ENCODE data around the gene RNF26. TPM values are rescaled to one million over a fixed set of nuclear protein-coding genes. Genes with fewer than 3 reads are reported as not detected.

Gene RNF26
- total RNA-seq, 1 donor from 2014 or later: 17.8 TPM

DNA sequence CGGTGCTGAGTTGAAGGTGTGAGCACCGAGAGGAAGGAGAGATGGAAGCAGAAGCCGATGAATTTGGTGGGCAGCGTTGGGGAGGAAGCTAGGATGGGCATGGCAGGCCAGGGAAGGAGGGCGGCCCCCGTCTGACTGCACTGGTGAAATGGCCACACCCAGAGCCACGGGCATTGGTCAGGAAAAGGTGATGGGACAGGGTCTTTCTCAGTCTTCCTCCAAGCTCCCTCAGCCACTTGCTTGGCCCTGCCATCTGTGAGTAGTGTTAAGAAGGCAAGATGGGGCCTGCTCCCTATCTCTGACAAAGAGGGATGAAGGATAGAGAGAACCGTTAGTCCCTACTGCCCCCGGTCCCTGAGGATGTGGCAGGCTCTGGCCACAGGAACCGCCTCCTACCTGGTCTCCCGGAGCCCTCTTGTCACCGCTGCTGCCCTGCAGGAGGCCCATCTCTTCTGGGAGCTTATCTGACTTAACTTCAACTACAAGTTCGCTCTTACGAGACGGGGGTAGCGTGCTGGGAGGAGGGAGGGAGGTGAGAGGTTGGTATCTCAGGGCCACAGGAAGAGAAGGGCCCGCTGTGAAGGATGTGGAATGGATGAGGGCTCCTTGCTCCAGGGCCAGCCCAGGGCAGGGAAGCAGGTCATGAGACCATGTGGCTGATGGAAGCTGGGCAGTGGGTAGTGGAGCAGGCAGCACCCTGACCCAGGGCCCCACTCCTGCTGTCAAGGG, 24.2 kb upstream of the RNF26 start:
- TF ChIP-seq CTCF (IDR thresholded peaks at IDR 0.05; ENCODE audit: insufficient read depth, low read length, poor library complexity, severe bottlenecking): no peak
- no peaks in the 10 kb centered on the region for H3K27me3 ChIP-seq (ENCODE audit: control insufficient read depth, insufficient read depth, low read length)
- no peak overlapping the region for H3K4me3 ChIP-seq (ENCODE audit: low read depth, low read length)
- peaks cover 4% of the 10 kb centered on the region for H3K36me3 ChIP-seq (ENCODE audit: control insufficient read depth, insufficient read depth, low read length)
- no peak for DNase-seq (ENCODE audit: low read depth)

- no peak overlapping the region for H3K4me3 ChIP-seq (ENCODE audit: low read depth, low read length)
- no peak for DNase-seq (ENCODE audit: low read depth)
- no peaks in the 10 kb centered on the region for H3K27me3 ChIP-seq (ENCODE audit: control insufficient read depth, insufficient read depth, low read length)
- no peak for TF ChIP-seq CTCF (IDR thresholded peaks at IDR 0.05; ENCODE audit: insufficient read depth, low read length, poor library complexity, severe bottlenecking)
- H3K36me3 ChIP-seq (ENCODE audit: control insufficient read depth, insufficient read depth, low read length): peaks cover 4% of the 10 kb centered on the region
Observed at GRCh38 chr11:119310682-119311052, 23.7 kb upstream of the RNF26 start.

DNA sequence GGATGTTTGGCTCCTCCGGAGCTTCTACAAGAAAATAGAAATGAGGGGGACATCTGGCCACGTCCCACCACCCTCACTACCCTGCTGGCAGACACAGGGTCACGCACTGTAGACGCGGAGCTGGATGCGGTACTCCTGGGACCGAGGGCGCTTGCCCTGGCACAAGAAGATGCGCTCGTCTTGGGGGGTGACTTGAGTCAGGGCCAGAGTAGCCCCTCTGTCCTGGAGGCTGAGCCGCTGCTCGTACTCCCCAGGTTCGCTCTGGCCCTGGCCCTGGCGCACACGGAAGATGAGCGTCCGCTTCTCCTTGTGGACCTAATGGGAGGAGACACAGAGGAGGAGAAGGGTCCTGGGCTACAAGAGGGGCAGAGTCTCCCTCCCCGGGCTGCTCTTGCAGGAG, 19.6 kb upstream of the RNF26 start:
- no peak for DNase-seq (ENCODE audit: low read depth)
- peaks cover 2% of the 10 kb centered on the region for H3K36me3 ChIP-seq (ENCODE audit: control insufficient read depth, insufficient read depth, low read length)
- H3K27me3 ChIP-seq (ENCODE audit: control insufficient read depth, insufficient read depth, low read length): no peaks in the 10 kb centered on the region
- H3K4me3 ChIP-seq (ENCODE audit: low read depth, low read length): peak overlapping the region; percentile 75
- TF ChIP-seq CTCF (IDR thresholded peaks at IDR 0.05; ENCODE audit: insufficient read depth, low read length, poor library complexity, severe bottlenecking): no peak

- no peak for DNase-seq (ENCODE audit: low read depth)
- Histone ChIP-seq H3K27me3 (ENCODE audit: control insufficient read depth, insufficient read depth, low read length) (no peaks in the 10 kb centered on the region), H3K36me3 (ENCODE audit: control insufficient read depth, insufficient read depth, low read length) (peaks cover 2% of the 10 kb centered on the region), H3K4me3 (ENCODE audit: low read depth, low read length) (peak overlapping the region; percentile 75)
- TF ChIP-seq CTCF (IDR thresholded peaks at IDR 0.05; ENCODE audit: insufficient read depth, low read length, poor library complexity, severe bottlenecking): peak; percentile 28
Observed at GRCh38 chr11:119315131-119316015, 19.0 kb upstream of the RNF26 start.

DNA sequence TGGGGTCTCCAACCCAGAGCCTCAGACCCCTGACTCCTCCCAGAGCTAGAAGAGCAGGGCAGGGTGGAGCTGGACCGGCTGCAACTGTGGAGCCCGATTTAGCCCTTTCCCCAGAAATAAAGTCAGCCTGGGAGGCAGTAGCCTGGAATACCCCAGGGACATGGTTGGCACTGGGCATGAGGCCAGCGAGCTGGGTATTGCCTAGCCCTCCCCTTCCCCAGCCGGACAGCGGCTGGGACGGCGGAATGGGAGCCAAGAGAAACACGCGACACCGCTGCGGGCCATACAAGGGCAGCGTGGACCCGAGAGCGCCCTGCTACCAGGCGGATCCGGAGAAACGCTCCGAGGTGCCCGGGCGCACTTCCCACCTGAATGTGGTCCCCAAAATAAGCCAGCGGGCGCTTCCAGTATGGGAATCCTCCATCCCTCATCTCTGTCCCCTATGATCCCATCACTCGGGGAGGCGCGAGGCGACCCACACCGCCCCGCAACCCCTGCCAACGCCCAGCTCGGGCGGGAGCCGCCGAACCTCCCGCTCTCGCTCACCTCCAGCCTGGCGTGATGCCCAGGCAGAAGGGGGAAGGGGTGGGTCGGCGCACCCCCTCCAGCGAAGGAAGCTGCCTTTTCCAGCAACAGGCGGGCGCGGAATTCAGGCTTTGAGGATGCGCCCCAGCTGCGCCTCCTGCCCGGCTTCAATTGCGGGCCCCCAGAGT, 18.2 kb upstream of the RNF26 start:
- no peak for TF ChIP-seq CTCF (IDR thresholded peaks at IDR 0.05; ENCODE audit: insufficient read depth, low read length, poor library complexity, severe bottlenecking)
- Histone ChIP-seq H3K4me3 (ENCODE audit: low read depth, low read length) (peak overlapping the region; percentile 75), H3K27me3 (ENCODE audit: control insufficient read depth, insufficient read depth, low read length) (no peaks in the 10 kb centered on the region), H3K36me3 (ENCODE audit: control insufficient read depth, insufficient read depth, low read length) (no peaks in the 10 kb centered on the region)
- no peak for DNase-seq (ENCODE audit: low read depth)

Data from kidney epithelial cell (primary cell).